ENCODE results near the gene DIAPH1. TPM values are rescaled to one million over a fixed set of nuclear protein-coding genes. Genes with fewer than 3 reads are reported as not detected.

DIAPH1 gene
- total RNA-seq, 4 donors from 2014 or later, result 35.2 to 62.3 (median 53.4) TPM

DNA sequence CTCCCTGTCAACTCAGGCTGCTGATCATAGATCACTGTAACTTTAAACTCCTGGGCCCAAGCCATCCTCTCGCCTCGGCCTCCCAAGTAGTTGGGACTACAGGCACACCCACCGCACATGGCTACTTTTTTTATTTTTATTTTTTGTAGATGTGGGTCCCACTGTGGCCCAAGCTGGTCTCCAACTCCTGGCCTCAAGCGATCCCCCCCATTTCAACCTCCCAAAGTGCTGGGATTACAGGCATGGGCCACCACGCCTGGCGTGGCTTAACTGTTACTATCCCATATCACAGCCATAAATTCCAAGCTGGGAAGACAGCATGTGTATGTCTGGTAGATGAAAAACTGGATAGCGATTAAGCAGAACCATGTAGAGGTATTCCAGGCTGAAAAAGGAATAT, 16.8 kb upstream of the DIAPH1 start:
- peaks cover 0 to 27% of the 10 kb centered on the region in 2 donors for H3K36me3 ChIP-seq
- no peaks in the 10 kb centered on the region for H3K9me3 ChIP-seq
- peak overlapping the region in 1 of 4 donors; percentile 81 for H3K27ac ChIP-seq
- no peak for ATAC-seq
- peaks cover 11% of the 10 kb centered on the region for H3K27me3 ChIP-seq
- H3K4me1 ChIP-seq, result peaks cover 0 to 48% (median 24%) of the 10 kb centered on the region in 3 donors
- peak overlapping the region; percentile 68 to 81 for H3K4me3 ChIP-seq
- WGBS, 2 donors (ENCODE audit: low coverage in 1 of 2), result 49 to 66% methylated on average over 5 to 6 of the region's 7 CpGs
- TF ChIP-seq POLR2A (IDR thresholded peaks at IDR 0.05), result no peak
- TF ChIP-seq, protein P1, sequence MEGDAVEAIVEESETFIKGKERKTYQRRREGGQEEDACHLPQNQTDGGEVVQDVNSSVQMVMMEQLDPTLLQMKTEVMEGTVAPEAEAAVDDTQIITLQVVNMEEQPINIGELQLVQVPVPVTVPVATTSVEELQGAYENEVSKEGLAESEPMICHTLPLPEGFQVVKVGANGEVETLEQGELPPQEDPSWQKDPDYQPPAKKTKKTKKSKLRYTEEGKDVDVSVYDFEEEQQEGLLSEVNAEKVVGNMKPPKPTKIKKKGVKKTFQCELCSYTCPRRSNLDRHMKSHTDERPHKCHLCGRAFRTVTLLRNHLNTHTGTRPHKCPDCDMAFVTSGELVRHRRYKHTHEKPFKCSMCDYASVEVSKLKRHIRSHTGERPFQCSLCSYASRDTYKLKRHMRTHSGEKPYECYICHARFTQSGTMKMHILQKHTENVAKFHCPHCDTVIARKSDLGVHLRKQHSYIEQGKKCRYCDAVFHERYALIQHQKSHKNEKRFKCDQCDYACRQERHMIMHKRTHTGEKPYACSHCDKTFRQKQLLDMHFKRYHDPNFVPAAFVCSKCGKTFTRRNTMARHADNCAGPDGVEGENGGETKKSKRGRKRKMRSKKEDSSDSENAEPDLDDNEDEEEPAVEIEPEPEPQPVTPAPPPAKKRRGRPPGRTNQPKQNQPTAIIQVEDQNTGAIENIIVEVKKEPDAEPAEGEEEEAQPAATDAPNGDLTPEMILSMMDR (IDR thresholded peaks at IDR 0.05), result no peak
- no peak for TF ChIP-seq EP300 (IDR thresholded peaks at IDR 0.05)
- TF ChIP-seq POLR2AphosphoS5 (IDR thresholded peaks at IDR 0.05), result no peak

DNA sequence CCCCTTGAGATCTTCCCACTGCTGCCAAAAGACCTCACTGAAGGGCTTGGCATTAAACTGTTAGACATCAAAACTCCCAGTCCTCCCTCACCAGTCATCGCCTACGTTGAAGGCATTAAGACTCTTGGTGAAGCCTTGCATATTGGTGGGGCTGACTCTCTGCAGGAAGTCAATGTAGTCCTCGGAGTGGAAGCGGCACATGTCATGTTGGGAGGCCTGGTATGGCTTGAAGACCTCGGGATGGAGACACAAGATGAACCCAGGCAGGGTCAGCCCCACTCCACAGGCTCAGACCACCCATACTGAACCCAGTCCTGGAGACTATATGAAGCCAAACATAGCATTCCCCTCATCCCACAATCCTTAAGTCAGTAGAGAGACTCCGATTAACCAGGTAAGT, 15.9 kb upstream of the DIAPH1 start:
- ATAC-seq, result no peak
- H3K4me1 ChIP-seq, result peaks cover 0 to 48% (median 24%) of the 10 kb centered on the region in 3 donors
- no peak overlapping the region for H3K27ac ChIP-seq
- H3K4me3 ChIP-seq, result no peak overlapping the region
- 90 to 94% methylated on average over 4 to 6 of the region's 6 CpGs for WGBS, 2 donors (ENCODE audit: low coverage in 1 of 2)
- TF ChIP-seq POLR2A (IDR thresholded peaks at IDR 0.05) (no peak), EP300 (IDR thresholded peaks at IDR 0.05) (no peak), POLR2AphosphoS5 (IDR thresholded peaks at IDR 0.05) (no peak)
- TF ChIP-seq, protein P1 (IDR thresholded peaks at IDR 0.05), result no peak
- no peaks in the 10 kb centered on the region for H3K9me3 ChIP-seq
- H3K27me3 ChIP-seq, result peaks cover 11% of the 10 kb centered on the region
- H3K36me3 ChIP-seq, result peaks cover 0 to 28% of the 10 kb centered on the region in 2 donors

DNA sequence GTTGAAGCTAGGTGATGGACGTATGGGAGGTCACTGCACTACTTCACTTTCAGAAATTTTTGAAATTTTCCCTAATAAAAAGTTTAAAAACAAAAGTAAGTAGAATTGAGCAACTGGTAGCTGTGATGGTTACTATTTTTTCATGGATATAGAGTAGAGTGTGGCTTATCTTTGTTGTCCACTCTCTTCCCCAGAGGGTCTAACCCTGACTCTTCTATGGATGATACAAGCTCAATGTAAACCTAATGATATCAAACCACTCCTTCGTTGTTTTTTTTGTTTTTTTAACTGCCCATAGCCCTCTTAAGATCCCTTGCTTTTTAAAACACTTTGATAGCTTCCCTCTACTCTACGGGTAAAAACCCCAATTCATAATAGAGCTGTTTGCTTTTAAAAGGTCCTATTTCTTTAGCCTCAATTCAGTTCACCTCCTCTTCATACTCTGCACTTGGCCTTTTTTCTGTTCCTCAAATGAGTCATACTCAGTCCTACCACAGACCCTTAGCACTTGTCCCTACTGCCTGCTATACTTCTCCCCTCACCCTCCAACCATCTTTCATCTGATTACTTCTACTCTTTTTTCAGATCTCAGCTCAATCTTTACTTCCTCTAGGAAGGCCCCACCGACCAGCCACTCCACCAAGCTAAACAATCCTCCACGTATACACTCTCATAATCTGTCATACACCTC, 15.2 kb upstream of the DIAPH1 start:
- Histone ChIP-seq H3K4me1 (peaks cover 0 to 48% (median 24%) of the 10 kb centered on the region in 3 donors), H3K4me3 (no peak overlapping the region), H3K9me3 (no peaks in the 10 kb centered on the region), H3K36me3 (peaks cover 0 to 35% of the 10 kb centered on the region in 2 donors), H3K27me3 (peaks cover 11% of the 10 kb centered on the region), H3K27ac (no peak overlapping the region)
- WGBS, 2 donors (ENCODE audit: low coverage in 1 of 2), result 74 to 80% methylated on average over 4 to 5 of the region's 5 CpGs
- no peak for ATAC-seq
- TF ChIP-seq POLR2AphosphoS5 (IDR thresholded peaks at IDR 0.05), result no peak
- no peak for TF ChIP-seq POLR2A (IDR thresholded peaks at IDR 0.05)
- TF ChIP-seq EP300 (IDR thresholded peaks at IDR 0.05), result no peak
- TF ChIP-seq, protein P1 (IDR thresholded peaks at IDR 0.05), result no peak

DNA sequence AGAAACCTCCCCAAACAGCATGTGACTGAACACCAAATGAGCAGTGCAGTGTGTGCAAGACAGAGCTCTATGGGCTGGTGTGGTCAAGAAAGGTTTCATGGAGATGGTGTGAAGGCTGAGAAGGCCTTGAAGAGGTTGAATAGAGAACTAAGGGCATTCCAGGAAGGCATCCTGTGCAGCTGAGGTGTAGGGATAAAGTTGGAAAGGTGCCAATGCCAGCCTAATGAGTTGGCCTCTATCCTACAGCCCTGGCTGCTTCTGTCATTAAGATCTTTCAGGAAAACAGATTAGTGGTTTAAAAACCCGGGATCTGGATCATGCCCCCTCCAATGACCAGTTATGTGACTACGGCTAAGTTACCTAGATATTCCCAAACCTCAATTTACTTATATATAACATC, 13.8 kb upstream of the DIAPH1 start:
- H3K27me3 ChIP-seq, result peaks cover 3% of the 10 kb centered on the region
- no peak for ATAC-seq
- H3K9me3 ChIP-seq, result no peaks in the 10 kb centered on the region
- H3K36me3 ChIP-seq, result peaks cover 0 to 49% of the 10 kb centered on the region in 2 donors
- peaks cover 0 to 41% (median 21%) of the 10 kb centered on the region in 3 donors for H3K4me1 ChIP-seq
- 94 to 100% methylated on average over 1 to 2 of the region's 2 CpGs for WGBS, 2 donors (ENCODE audit: low coverage in 1 of 2)
- H3K27ac ChIP-seq, result no peak overlapping the region
- no peak overlapping the region for H3K4me3 ChIP-seq
- TF ChIP-seq POLR2A (IDR thresholded peaks at IDR 0.05) (no peak), EP300 (IDR thresholded peaks at IDR 0.05) (no peak), POLR2AphosphoS5 (IDR thresholded peaks at IDR 0.05) (no peak)
- TF ChIP-seq, protein P1 (IDR thresholded peaks at IDR 0.05), result no peak

All from gastroesophageal sphincter (tissue), 4 donors.